RWPE1 (cell line): ENCODE measurements around the gene PPP4R1.
"Not testable (repeated sequence)": the region's sequence is repeated elsewhere in the genome, so short reads cannot be mapped to it uniquely, and the experiment has no call there.

Experiments
- CTCF ChIA-PET: fragments of 350-600 bp; sonication (Branson Sonifier 250); formaldehyde crosslinking; extraction: SDS; loops from one replicate; lab custom pipeline; 2021; lab: Yijun Ruan, JAX
- POLR2A ChIA-PET: fragments of 400-600 bp; formaldehyde crosslinking; extraction: SDS; loops from one replicate; lab custom pipeline; 2020; ENCODE audit warnings: antibody characterized with exemption; ENCODE audit not compliant: low non-redundant PET; lab: Yijun Ruan, JAX
- DNase-seq: peaks from one replicate; pipeline ENCODE4 v3.0.0; 2012; ENCODE audit warnings: low spot score
- H3K27ac ChIP-seq: fragments of 450-650 bp; 2 replicates; pipeline ENCODE4 v1.5.1; 2017
- TF ChIP-seq, protein P1 (sequence below): fragments of 450-650 bp; conservative IDR thresholded peaks from 2 replicates; pipeline ENCODE4 v1.5.1; 2017; ENCODE audit warnings: low read depth, mild to moderate bottlenecking

PPP4R1 gene

GRCh38 chr18:9612215-9612830 lies 2.0 kb downstream of the PPP4R1 start:
- no peak overlapping the region for H3K27ac ChIP-seq
- TF ChIP-seq, protein P1, sequence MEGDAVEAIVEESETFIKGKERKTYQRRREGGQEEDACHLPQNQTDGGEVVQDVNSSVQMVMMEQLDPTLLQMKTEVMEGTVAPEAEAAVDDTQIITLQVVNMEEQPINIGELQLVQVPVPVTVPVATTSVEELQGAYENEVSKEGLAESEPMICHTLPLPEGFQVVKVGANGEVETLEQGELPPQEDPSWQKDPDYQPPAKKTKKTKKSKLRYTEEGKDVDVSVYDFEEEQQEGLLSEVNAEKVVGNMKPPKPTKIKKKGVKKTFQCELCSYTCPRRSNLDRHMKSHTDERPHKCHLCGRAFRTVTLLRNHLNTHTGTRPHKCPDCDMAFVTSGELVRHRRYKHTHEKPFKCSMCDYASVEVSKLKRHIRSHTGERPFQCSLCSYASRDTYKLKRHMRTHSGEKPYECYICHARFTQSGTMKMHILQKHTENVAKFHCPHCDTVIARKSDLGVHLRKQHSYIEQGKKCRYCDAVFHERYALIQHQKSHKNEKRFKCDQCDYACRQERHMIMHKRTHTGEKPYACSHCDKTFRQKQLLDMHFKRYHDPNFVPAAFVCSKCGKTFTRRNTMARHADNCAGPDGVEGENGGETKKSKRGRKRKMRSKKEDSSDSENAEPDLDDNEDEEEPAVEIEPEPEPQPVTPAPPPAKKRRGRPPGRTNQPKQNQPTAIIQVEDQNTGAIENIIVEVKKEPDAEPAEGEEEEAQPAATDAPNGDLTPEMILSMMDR: peak; percentile 86
- DNase-seq: peak; percentile 76
- POLR2A ChIA-PET: interaction anchor here (0.9 kb wide), 1 partner anchor 61 kb away, joined by 9 read pairs; no protein-coding TSS in a partner anchor
- CTCF ChIA-PET: interaction anchor here (0.5 to 2.3 kb wide), 17 partner anchors 9 to 525 kb away, joined by 3 to 6 read pairs (median 4); no protein-coding TSS in a partner anchor

DNA sequence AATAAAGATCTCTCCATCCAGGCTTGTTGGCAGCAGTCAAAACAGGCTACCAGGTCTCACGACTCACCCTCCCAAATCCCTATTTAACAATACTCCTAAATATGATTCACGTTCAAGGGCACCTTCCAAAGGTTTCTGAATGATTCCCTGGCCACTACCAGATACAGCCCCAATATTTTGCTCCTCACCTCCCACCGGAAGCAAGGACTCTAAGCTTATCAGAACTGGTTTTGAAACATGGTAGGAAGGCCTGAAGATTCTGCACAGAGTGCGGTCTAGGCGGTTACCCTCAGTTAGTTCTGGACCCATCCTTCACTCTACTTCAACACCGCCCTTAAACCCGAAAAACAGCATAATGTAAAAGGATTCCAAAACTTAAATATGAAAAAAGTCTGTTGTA lies 5.2 kb downstream of the PPP4R1 start:
- H3K27ac ChIP-seq: no peak overlapping the region
- TF ChIP-seq, protein P1: no peak
- POLR2A ChIA-PET: no interaction called here
- CTCF ChIA-PET: no interaction called here
- no peak for DNase-seq

- ChIA-PET POLR2A (no interaction called here), CTCF (interaction anchor here (0.6 to 1.0 kb wide), 2 partner anchors 69 to 74 kb away, joined by 3 read pairs; no protein-coding TSS in a partner anchor)
- TF ChIP-seq, protein P1: no peak
- H3K27ac ChIP-seq: no peak overlapping the region
- DNase-seq: no peak
Measured at GRCh38 chr18:9608728-9609127, 5.6 kb downstream of the PPP4R1 start.

DNA sequence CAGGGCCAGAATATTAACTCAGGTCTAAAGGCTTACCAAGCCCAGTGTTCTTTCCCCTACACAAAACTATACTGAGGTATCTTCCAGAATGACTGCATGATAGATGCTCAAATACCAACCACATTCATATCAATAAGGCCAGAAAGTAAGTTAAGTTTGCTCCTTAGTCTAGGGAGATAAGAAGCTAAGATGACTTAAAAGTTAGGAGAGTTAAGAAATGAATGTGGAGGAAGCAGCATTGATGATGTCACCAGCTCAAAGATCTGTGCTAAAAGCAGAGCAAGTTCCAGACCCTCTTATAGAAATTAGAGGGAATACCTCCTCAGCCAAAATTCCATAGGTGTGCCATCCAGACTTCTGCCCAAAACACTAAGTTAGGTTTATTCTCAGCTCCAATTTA lies 6.1 kb downstream of the PPP4R1 start:
- ChIA-PET CTCF (interaction anchor here (0.6 to 1.0 kb wide), 2 partner anchors 68 to 74 kb away, joined by 3 read pairs; no protein-coding TSS in a partner anchor), POLR2A (interaction anchor here (0.7 kb wide), 1 partner anchor 627 kb away, joined by 8 read pairs; no protein-coding TSS in a partner anchor)
- TF ChIP-seq, protein P1: no peak
- H3K27ac ChIP-seq: no peak overlapping the region
- DNase-seq: no peak

DNA sequence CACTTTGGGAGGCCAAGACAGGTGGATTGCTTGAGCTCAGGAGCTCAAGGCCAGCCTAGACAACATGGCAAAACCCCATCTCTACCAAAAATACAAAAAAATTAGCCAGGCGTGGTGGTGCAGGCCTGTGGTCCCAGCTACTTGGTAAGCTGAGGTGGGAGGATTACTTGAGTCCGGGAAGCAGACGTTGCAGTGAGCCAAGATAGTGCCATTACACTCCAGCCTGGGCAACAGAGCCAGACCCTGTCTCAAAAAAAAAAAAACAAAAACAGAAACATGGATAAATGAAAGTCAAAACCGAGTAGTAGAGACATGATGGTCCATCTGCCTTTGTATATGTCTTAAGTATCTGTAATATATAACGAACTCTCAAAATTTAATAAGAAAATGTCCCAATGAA lies 7.2 kb downstream of the PPP4R1 start:
- CTCF ChIA-PET: interaction anchor here (0.7 kb wide), 1 partner anchor 66 kb away, joined by 5 read pairs; no protein-coding TSS in a partner anchor
- DNase-seq, H3K27ac ChIP-seq, POLR2A ChIA-PET: not testable (repeated sequence)

- no peak overlapping the region for H3K27ac ChIP-seq
- POLR2A ChIA-PET: no interaction called here
- TF ChIP-seq, protein P1: no peak
- no peak for DNase-seq
- CTCF ChIA-PET: no interaction called here
Measured at GRCh38 chr18:9606039-9606438, 8.3 kb downstream of the PPP4R1 start.

DNA sequence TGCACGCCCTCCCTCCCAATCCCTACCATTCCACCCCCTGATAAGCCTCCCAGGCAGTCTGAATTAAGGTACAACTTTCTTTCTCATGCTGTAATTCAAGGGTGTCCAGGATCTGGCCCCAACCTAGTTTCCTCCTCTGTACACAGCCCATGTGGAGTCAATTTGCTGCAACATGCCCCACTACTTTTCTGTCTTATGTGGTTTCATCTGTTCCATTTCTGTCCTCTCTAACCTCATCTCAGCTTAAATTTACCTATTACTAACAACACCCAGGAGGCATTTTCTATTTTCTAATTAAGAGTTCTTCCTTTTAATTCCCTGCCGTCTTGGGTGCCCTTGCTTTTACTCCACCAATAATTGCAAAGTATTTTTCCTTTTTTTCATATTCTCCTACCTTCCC lies 10.0 kb downstream of the PPP4R1 start:
- H3K27ac ChIP-seq: no peak overlapping the region
- POLR2A ChIA-PET: no interaction called here
- DNase-seq: no peak
- CTCF ChIA-PET: interaction anchor here (0.6 kb wide), 1 partner anchor 23 kb away, joined by 3 read pairs; no protein-coding TSS in a partner anchor
- TF ChIP-seq, protein P1: no peak
